HepG2 (cell line): Measurements from ENCODE around the gene CRABP1. TPM values are rescaled to one million over a fixed set of nuclear protein-coding genes. Genes with fewer than 3 reads are reported as not detected.

Experiments used
- ATAC-seq: fragments of 200-7000 bp; cut with Tn5 transposase; 3 replicates; pipeline ENCODE4 v1.9.1; 2020; ENCODE audit warnings: mild to moderate bottlenecking, moderate library complexity
- BruUV-seq: library from RNA; stranded (reverse); fragments of 400-500 nt; replicated peaks from 2 replicates; lab custom pipeline; 2021; lab: Mats Ljungman, UMichigan
- CTCF ChIA-PET: fragments of 300-600 bp; formaldehyde crosslinking; extraction: SDS; loops from one replicate; lab custom pipeline; 2021; ENCODE audit warnings: low total read pairs, inconsistent platforms, low intra/inter-chr PET ratio; lab: Yijun Ruan, JAX
- POLR2A ChIA-PET: fragments of 350-600 bp; sonication (Branson Sonifier 250); formaldehyde crosslinking; loops from one replicate; lab custom pipeline; 2020; ENCODE audit warnings: antibody characterized with exemption, inconsistent platforms; lab: Yijun Ruan, JAX
- DNase-seq: peaks from one replicate; pipeline ENCODE4 v3.0.0-alpha.2; 2015; ENCODE audit warnings: low spot score
- FAIRE-seq: peaks from 3 replicates; lab custom pipeline; 2011; peaks lifted over from hg19 to GRCh38; lab: Jason Lieb, UNC
- H2AFZ ChIP-seq: one replicate; pipeline ENCODE4 v1.6.1; 2011; ENCODE audit warnings: low read length, inconsistent platforms
- H3K27ac ChIP-seq: fragments of 300-600 bp; 3 replicates; pipeline ENCODE4 v1.8.0; 2011; ENCODE audit warnings: mixed run types, mild to moderate bottlenecking, mixed read lengths, low read length, inconsistent platforms; ENCODE audit not compliant: insufficient read depth; ENCODE audit errors: extremely low read length
- H3K27me3 ChIP-seq, 2 experiments: fragments of 200-600 bp in 1 of 2; 2 replicates in 1 of 2; 3 replicates in 1 of 2; pipeline versions ENCODE4 v1.6.0 to v1.8.0; 2011; ENCODE audit warnings: low read length in 2 of 2, mild to moderate bottlenecking in 2 of 2, moderate library complexity in 2 of 2, inconsistent platforms in 1 of 2; ENCODE audit not compliant: insufficient read depth in 2 of 2, control insufficient read depth in 1 of 2
- H3K36me3 ChIP-seq, 2 experiments: fragments of 200-600 bp in 1 of 2; replicated peaks in 1 of 2; 2 replicates in 1 of 2; 3 replicates in 1 of 2; pipeline versions ENCODE4 v1.5.1 to v1.8.0; 2011; ENCODE audit warnings: low read length in 2 of 2, inconsistent platforms in 1 of 2; ENCODE audit not compliant: insufficient read depth in 2 of 2, control insufficient read depth in 1 of 2
- H3K4me1 ChIP-seq: 2 replicates; pipeline ENCODE4 v1.5.1; 2012; ENCODE audit warnings: low read length, inconsistent platforms; ENCODE audit not compliant: insufficient read depth
- H3K4me2 ChIP-seq: 2 replicates; pipeline ENCODE4 v1.6.0; 2011; ENCODE audit warnings: low read depth, low read length, inconsistent platforms
- H3K4me3 ChIP-seq, 3 experiments: fragments of 200-600 bp in 1 of 3; sonication (generic), shearing (Covaris generic) in 1 of 3; replicated peaks in 1 of 3; 2 replicates each; pipeline ENCODE4 v1.5.1; 2011 to 2016; ENCODE audit warnings: low read length in 3 of 3, inconsistent platforms in 2 of 3, low read depth in 2 of 3, mild to moderate bottlenecking in 2 of 3, control low read depth in 1 of 3, mixed read lengths in 1 of 3; ENCODE audit not compliant: insufficient read depth in 1 of 3
- H3K79me2 ChIP-seq: one replicate; pipeline ENCODE4 v1.6.1; 2011; ENCODE audit warnings: low read length, inconsistent platforms; ENCODE audit not compliant: insufficient read depth
- H3K9ac ChIP-seq: 2 replicates; pipeline ENCODE4 v1.6.0; 2011; ENCODE audit warnings: mild to moderate bottlenecking, low read depth, low read length, inconsistent platforms; ENCODE audit not compliant: insufficient read depth
- H3K9me3 ChIP-seq: 2 replicates; pipeline ENCODE4 v1.5.1; 2012; ENCODE audit warnings: mild to moderate bottlenecking, low read length
- H4K20me1 ChIP-seq: 2 replicates; pipeline ENCODE4 v1.6.0; 2011; ENCODE audit warnings: inconsistent platforms, mild to moderate bottlenecking, low read length, moderate library complexity; ENCODE audit not compliant: insufficient read depth
- ATAD3A ChIP-seq: sonication (generic); formaldehyde crosslinking; IDR thresholded peaks from 2 replicates; pipeline ENCODE4 v1.4.0; 2020; ENCODE audit warnings: missing genetic modification reagents
- FOXA1 ChIP-seq, 2 experiments: fragments of 450-650 bp in 1 of 2; sonication (generic) in 1 of 2; formaldehyde crosslinking in 1 of 2; IDR thresholded peaks; 2 replicates each; pipeline versions ENCODE4 v1.4.0 to v1.6.1; 2016 to 2020; ENCODE audit warnings: missing genetic modification reagents in 1 of 2
- HNRNPL ChIP-seq: fragments of 200-400 bp; formaldehyde crosslinking; IDR thresholded peaks from 2 replicates; pipeline ENCODE4 v1.6.1; 2017; ENCODE audit warnings: mild to moderate bottlenecking, low read depth, low read length
- MYNN ChIP-seq: sonication (generic); formaldehyde crosslinking; IDR thresholded peaks from 2 replicates; pipeline ENCODE4 v1.4.0; 2020; ENCODE audit warnings: mild to moderate bottlenecking, low read depth, missing genetic modification reagents
- ZNF251 ChIP-seq: sonication (generic); formaldehyde crosslinking; IDR thresholded peaks from 2 replicates; pipeline ENCODE4 v1.9.0; 2021; ENCODE audit warnings: mild to moderate bottlenecking, missing genetic modification reagents
- ZNF329 ChIP-seq: sonication (generic); formaldehyde crosslinking; IDR thresholded peaks from 2 replicates; pipeline ENCODE4 v1.9.0; 2021; ENCODE audit warnings: low read depth, mild to moderate bottlenecking, missing genetic modification reagents
- ZNF343 ChIP-seq: sonication (generic); formaldehyde crosslinking; IDR thresholded peaks from 2 replicates; pipeline ENCODE4 v1.4.0; 2020; ENCODE audit warnings: mild to moderate bottlenecking, missing genetic modification reagents
- ZNF367 ChIP-seq: sonication (generic); formaldehyde crosslinking; IDR thresholded peaks from 2 replicates; pipeline ENCODE4 v1.4.0; 2020; ENCODE audit warnings: missing genetic modification reagents, borderline replicate concordance
- ZNF652 ChIP-seq: IDR thresholded peaks from 2 replicates; pipeline ENCODE4 v1.6.1; 2016; ENCODE audit warnings: low read depth, borderline replicate concordance
- ZNF879 ChIP-seq: sonication (generic); formaldehyde crosslinking; IDR thresholded peaks from 2 replicates; pipeline ENCODE4 v1.8.1; 2023; ENCODE audit warnings: missing genetic modification reagents
- ZSCAN21 ChIP-seq: sonication (generic); formaldehyde crosslinking; IDR thresholded peaks from 2 replicates; pipeline ENCODE4 v1.8.0; 2022; ENCODE audit warnings: mild to moderate bottlenecking, missing genetic modification reagents, moderate library complexity, borderline replicate concordance
- WGBS: methylation state at CpG from one replicate; pipeline ENCODE4 v1.1.6; 2017; ENCODE audit warnings: low lambda C conversion rate; 5-methylcytosine and 5-hydroxymethylcytosine counted together
- in situ Hi-C: cut with HindIII; loops from 2 replicates; pipeline ENCODE4 v1.10.0; 2017; ENCODE audit warnings: low pct_unique_long_range_greater_than_20kb; ENCODE audit not compliant: extremely low pct_ligation_motif_present
- intact Hi-C: fragments of 100-400 bp; cut with micrococcal nuclease; formaldehyde crosslinking; loops from one replicate; pipeline ENCODE4 v1.10.0; 2022; ENCODE audit not compliant: unreplicated experiment
- polyA plus RNA-seq, 8 experiments: library from polyadenylated mRNA; depleted of rRNA in 3 of 8; stranded (reverse) in 7 of 8; unstranded in 1 of 8; fragments of >200 nt; fragmentation: Illumina TruSeq in 4 of 8; extraction: Trizol in 4 of 8; gene quantifications; 2 replicates each; pipeline versions ENCODE4 v1.2.1 to v1.2.3, GENCODE V29; 2011 to 2016; ENCODE audit warnings: low read depth in 4 of 8, missing spikeins in 1 of 8, mixed read lengths in 1 of 8; ENCODE audit not compliant: insufficient read depth in 1 of 8
- total RNA-seq, 5 experiments: library from RNA; depleted of rRNA; stranded (reverse); fragments of >200 nt; fragmentation: Illumina TruSeq; extraction: Trizol; gene quantifications; 2 replicates each; pipeline ENCODE4 v1.2.3, GENCODE V29; 2016; ENCODE audit warnings: low read depth in 1 of 5
- TF ChIP-seq, protein P1 (sequence below): sonication (generic); formaldehyde crosslinking; IDR thresholded peaks from 2 replicates; pipeline ENCODE4 v1.5.0; 2020; ENCODE audit warnings: missing genetic modification reagents
- TF ChIP-seq, protein P2 (sequence below): sonication (generic); formaldehyde crosslinking; IDR thresholded peaks from 2 replicates; pipeline ENCODE4 v1.8.0; 2022; ENCODE audit warnings: missing genetic modification reagents, mild to moderate bottlenecking, inconsistent platforms, borderline replicate concordance

CRABP1 gene
- total and polyA plus RNA-seq, 2 of the 13 experiments (the other 11 are each of a cell fraction or from before 2014, with no cell fraction given): not detected

DNA sequence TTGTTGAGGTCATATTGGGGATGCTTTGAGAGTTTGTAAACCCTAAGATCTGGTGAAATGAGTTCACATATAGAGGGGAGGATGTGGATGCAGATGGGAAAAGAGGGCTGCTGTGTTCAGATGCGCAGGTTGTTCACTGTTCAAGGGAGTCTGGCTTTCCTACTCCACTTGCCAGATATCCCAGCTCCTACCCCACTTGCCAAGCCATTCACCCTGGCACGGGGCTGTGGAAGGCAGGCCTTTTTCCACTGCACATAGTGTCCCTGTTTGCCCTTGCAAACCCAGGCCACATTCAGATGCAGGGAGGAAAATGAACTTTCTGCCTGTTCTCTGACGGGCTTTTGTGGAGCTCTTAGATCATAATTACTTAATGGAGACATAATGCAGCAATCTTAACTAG, 29.0 kb downstream of the CRABP1 start:
- no peak for DNase-seq
- H3K9me3 ChIP-seq: no peaks in the 10 kb centered on the region
- peaks cover 14% of the 10 kb centered on the region for H3K4me1 ChIP-seq
- no peak for ATAC-seq
- intact Hi-C loops: no loop called here
- H3K79me2 ChIP-seq: no peaks in the 10 kb centered on the region
- H3K9ac ChIP-seq: no peak overlapping the region
- no TSS peak for BruUV-seq
- POLR2A ChIA-PET: no interaction called here
- H3K36me3 ChIP-seq: no peaks in the 10 kb centered on the region
- no peak for FAIRE-seq
- H2AFZ ChIP-seq: no peak overlapping the region
- H3K4me3 ChIP-seq: no peak overlapping the region
- peaks cover 0 to 4% of the 10 kb centered on the region in 2 experiments; a peak in 2 of 5 replicates for H3K27me3 ChIP-seq
- WGBS: 35% methylated on average over 3 of the region's 3 CpGs
- in situ Hi-C loops: no loop called here
- no peak overlapping the region for H3K27ac ChIP-seq
- H4K20me1 ChIP-seq: no peaks in the 10 kb centered on the region
- no peak overlapping the region for H3K4me2 ChIP-seq
- CTCF ChIA-PET: no interaction called here
- TF ChIP-seq ZNF879 (CRISPR knock-in tag) (no peak), HNRNPL (no peak), ZNF329 (no peak), ZNF652 (no peak), ATAD3A (CRISPR knock-in tag) (no peak), FOXA1 (IDR thresholded peaks at IDR 0.05) (no peak), FOXA1 (CRISPR knock-in tag; IDR thresholded peaks at IDR 0.05) (no peak), ZNF367 (CRISPR knock-in tag) (no peak), ZNF343 (CRISPR knock-in tag) (no peak), MYNN (CRISPR knock-in tag) (no peak), ZSCAN21 (CRISPR knock-in tag) (no peak), ZNF251 (CRISPR knock-in tag) (no peak)
- TF ChIP-seq, protein P1, sequence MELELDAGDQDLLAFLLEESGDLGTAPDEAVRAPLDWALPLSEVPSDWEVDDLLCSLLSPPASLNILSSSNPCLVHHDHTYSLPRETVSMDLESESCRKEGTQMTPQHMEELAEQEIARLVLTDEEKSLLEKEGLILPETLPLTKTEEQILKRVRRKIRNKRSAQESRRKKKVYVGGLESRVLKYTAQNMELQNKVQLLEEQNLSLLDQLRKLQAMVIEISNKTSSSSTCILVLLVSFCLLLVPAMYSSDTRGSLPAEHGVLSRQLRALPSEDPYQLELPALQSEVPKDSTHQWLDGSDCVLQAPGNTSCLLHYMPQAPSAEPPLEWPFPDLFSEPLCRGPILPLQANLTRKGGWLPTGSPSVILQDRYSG (CRISPR knock-in tag): no peak
- TF ChIP-seq, protein P2, sequence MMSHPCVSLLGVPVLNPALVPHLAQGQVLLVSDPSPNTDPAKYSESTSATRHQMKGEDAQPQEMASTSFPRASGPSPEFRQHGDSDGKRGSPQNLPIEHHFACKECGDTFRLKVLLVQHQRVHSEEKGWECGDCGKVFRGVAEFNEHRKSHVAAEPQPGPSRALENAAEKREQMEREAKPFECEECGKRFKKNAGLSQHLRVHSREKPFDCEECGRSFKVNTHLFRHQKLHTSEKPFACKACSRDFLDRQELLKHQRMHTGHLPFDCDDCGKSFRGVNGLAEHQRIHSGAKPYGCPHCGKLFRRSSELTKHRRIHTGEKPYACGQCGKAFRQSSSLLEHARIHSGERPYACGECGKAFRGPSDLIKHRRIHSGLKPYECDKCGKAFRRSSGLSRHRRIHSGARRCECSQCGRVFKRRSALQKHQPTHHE (CRISPR knock-in tag): no peak
